Adrenal gland (tissue), 5 donors: Measurements from ENCODE around the gene AGBL4.

Experiments
- CTCF ChIP-seq, 6 experiments: fragments of 450-650 bp in 4 of 6; fragments of 200-600 bp in 2 of 6; sonication (generic) in 1 of 6; IDR thresholded peaks; 1 replicate in 5 of 6; 2 replicates in 1 of 6; pipeline versions ENCODE4 v1.5.1 to v1.8.0; 2016 to 2021; ENCODE audit warnings: antibody characterized with exemption in 6 of 6, mild to moderate bottlenecking in 2 of 6, moderate library complexity in 1 of 6
- POLR2A ChIP-seq, 2 donors: fragments of 450-650 bp; IDR thresholded peaks; one replicate each; pipeline ENCODE4 v1.6.1; 2017; ENCODE audit warnings: antibody characterized with exemption in 2 of 2, mild to moderate bottlenecking in 2 of 2, moderate library complexity in 1 of 2
- donor health status: DM: no; HTN: no; CAD: no.

GRCh38 chr1:49013079-49013478 is 1010.7 kb downstream of the AGBL4 start:
- TF ChIP-seq CTCF (IDR thresholded peaks at IDR 0.05) (no peak), POLR2A (IDR thresholded peaks at IDR 0.05) (no peak)
